ENCODE results near the gene CATSPERD. TPM values are rescaled to one million over a fixed set of nuclear protein-coding genes. Genes with fewer than 3 reads are reported as not detected.
A peak's percentile ranks its signal among the peaks of the same experiment; 100 is the strongest.

The CATSPERD gene
- total and polyA plus RNA-seq, 9 donors = 0.67 to 4.5 TPM; not detected in 7

GRCh38 chr19:5784581-5785147 is 64.2 kb downstream of the CATSPERD start, which contains the start of gene PRR22:
Gene PRR22, minus strand, starts transcription at chr19:5784746. Its CDS starts 86 bp downstream, at chr19:5784660.
- DNase-seq = no peak
- TF ChIP-seq EP300 (IDR thresholded peaks at IDR 0.05) = no peak
- no peak for TF ChIP-seq POLR2A (IDR thresholded peaks at IDR 0.05)
- no peak for TF ChIP-seq CTCF (IDR thresholded peaks at IDR 0.05)
- H3K36me3 ChIP-seq = peaks cover 2% of the 10 kb centered on the region
- H3K27me3 ChIP-seq = no peaks in the 10 kb centered on the region
- 84 to 89% (median 84%) methylated on average over 15 of the region's 15 CpGs for WGBS, 3 donors
- H3K4me1 ChIP-seq (ENCODE audit: insufficient read depth) = no peaks in the 10 kb centered on the region
- intact Hi-C loops (cut with DNase I) = loop anchor here in 1 of 4 donors (10.0 kb wide), 1 partner anchor 240 kb away; no protein-coding TSS in a partner anchor
- no peak within 1 kb of the TSS for H3K27ac ChIP-seq
- H3K4me3 ChIP-seq = no peak within 1 kb of the TSS
- H3K9me3 ChIP-seq = no peaks in the 10 kb centered on the region

GRCh38 chr19:5785423-5785822 is 65.0 kb downstream of the CATSPERD start:
- TF ChIP-seq CTCF (IDR thresholded peaks at IDR 0.05) (no peak), EP300 (IDR thresholded peaks at IDR 0.05) (no peak), POLR2A (IDR thresholded peaks at IDR 0.05) (no peak)
- Histone ChIP-seq H3K9me3 (no peaks in the 10 kb centered on the region), H3K27me3 (no peaks in the 10 kb centered on the region), H3K4me3 (no peak overlapping the region), H3K27ac (no peak overlapping the region), H3K36me3 (peaks cover 2% of the 10 kb centered on the region), H3K4me1 (ENCODE audit: insufficient read depth) (no peaks in the 10 kb centered on the region)
- intact Hi-C loops (cut with DNase I) = loop anchor here in 1 of 4 donors (10.0 kb wide), 1 partner anchor 239 kb away; no protein-coding TSS in a partner anchor
- peak in 1 of 5 donors; percentile 18 for DNase-seq
- WGBS, 3 donors = 88 to 89% (median 89%) methylated on average over 37 of the region's 37 CpGs

- intact Hi-C loops (cut with DNase I) = loop anchor here in 1 of 4 donors (10.0 kb wide), 1 partner anchor 238 kb away; no protein-coding TSS in a partner anchor
- TF ChIP-seq CTCF (IDR thresholded peaks at IDR 0.05) = no peak
- TF ChIP-seq POLR2A (IDR thresholded peaks at IDR 0.05) = no peak
- TF ChIP-seq EP300 (IDR thresholded peaks at IDR 0.05) = no peak
- Histone ChIP-seq H3K9me3 (no peaks in the 10 kb centered on the region), H3K27ac (no peak overlapping the region), H3K27me3 (no peaks in the 10 kb centered on the region), H3K36me3 (peaks cover 2% of the 10 kb centered on the region), H3K4me3 (no peak overlapping the region), H3K4me1 (ENCODE audit: insufficient read depth) (no peaks in the 10 kb centered on the region)
- peak in 2 of 5 donors; percentile 31 to 32 for DNase-seq
- 87 to 91% (median 89%) methylated on average over 44 of the region's 44 CpGs for WGBS, 3 donors
These were observed 66.4 kb downstream of the CATSPERD start for GRCh38 chr19:5786593-5787408.

- Histone ChIP-seq H3K27me3 (no peaks in the 10 kb centered on the region), H3K9me3 (no peaks in the 10 kb centered on the region), H3K27ac (no peak overlapping the region), H3K4me1 (ENCODE audit: insufficient read depth) (no peaks in the 10 kb centered on the region), H3K36me3 (peaks cover 2% of the 10 kb centered on the region), H3K4me3 (no peak overlapping the region)
- intact Hi-C loops (cut with DNase I) = loop anchor here in 1 of 4 donors (10.0 kb wide), 1 partner anchor 237 kb away; no protein-coding TSS in a partner anchor
- TF ChIP-seq CTCF (IDR thresholded peaks at IDR 0.05) = no peak
- no peak for TF ChIP-seq EP300 (IDR thresholded peaks at IDR 0.05)
- TF ChIP-seq POLR2A (IDR thresholded peaks at IDR 0.05) = no peak
- peak in 2 of 5 donors; percentile 33 to 35 for DNase-seq
- WGBS, 3 donors = 89 to 92% (median 89%) methylated on average over 30 to 39 of the region's 39 CpGs
These were observed 67.2 kb downstream of the CATSPERD start for GRCh38 chr19:5787409-5788182.

All from ovary (tissue), 9 donors.